GM21447 (cell line): ENCODE data around the gene ABTB2.

Source experiments
- ATAC-seq: cut with Tn5 transposase; IDR thresholded peaks from one replicate; pipeline ENCODE4 v1.9.1; 2021; ENCODE audit not compliant: unreplicated experiment

Gene ABTB2

GRCh38 chr11:34132261-34132965 lies 225.4 kb downstream of the ABTB2 start:
- ATAC-seq: no peak

- ATAC-seq: no peak
Measured at GRCh38 chr11:34128824-34129223, 229.0 kb downstream of the ABTB2 start.

GRCh38 chr11:34126959-34127848 lies 230.6 kb downstream of the ABTB2 start:
- ATAC-seq: no peak

- no peak for ATAC-seq
Measured at GRCh38 chr11:34124885-34125668, 232.7 kb downstream of the ABTB2 start.

- no peak for ATAC-seq
Measured at GRCh38 chr11:34120651-34121050, 237.2 kb downstream of the ABTB2 start.

GRCh38 chr11:34114471-34114870 lies 243.3 kb downstream of the ABTB2 start:
- no peak for ATAC-seq

- no peak for ATAC-seq
Measured at GRCh38 chr11:34114014-34114413, 243.8 kb downstream of the ABTB2 start.

- no peak for ATAC-seq
Measured at GRCh38 chr11:34111722-34112270, 246.0 kb downstream of the ABTB2 start.

GRCh38 chr11:34105957-34106504 lies 251.8 kb downstream of the ABTB2 start:
- ATAC-seq: no peak

- peak; percentile 90 for ATAC-seq
Measured at GRCh38 chr11:34105079-34105956, 252.5 kb downstream of the ABTB2 start, which contains the start of gene NAT10. NAT10 (plus strand) TSS chr11:34105629; CDS start chr11:34108226, 2,597 bp downstream.

- no peak for ATAC-seq
Measured at GRCh38 chr11:34104680-34105078, 253.1 kb downstream of the ABTB2 start.
